ENCODE results near the gene TRPC4AP. TPM values are rescaled to one million over a fixed set of nuclear protein-coding genes. Genes with fewer than 3 reads are reported as not detected.

TRPC4AP gene
- total and polyA plus RNA-seq, 12 donors, result 33.8 to 87.2 (median 78.1) TPM

GRCh38 chr20:35049776-35050352 is 42.7 kb downstream of the TRPC4AP start:
- Histone ChIP-seq H3K9me3 (replicated peaks in 1 of 3) (no peaks in the 10 kb centered on the region), H3K27ac (peak overlapping the region in 3 of 5 donors; percentile 0 to 44 (median 24)), H3K27me3 (no peaks in the 10 kb centered on the region), H3K36me3 (replicated peaks in 1 of 2) (peaks cover 0 to 41% of the 10 kb centered on the region in 2 donors), H3K4me3 (no peak overlapping the region), H3K4me1 (replicated peaks in 1 of 2) (peaks cover 0 to 10% of the 10 kb centered on the region in 2 donors)
- WGBS, 4 donors, result 47 to 58% (median 51%) methylated on average over 5 of the region's 5 CpGs
- intact Hi-C loops (cut with DNase I), result no loop called here
- TF ChIP-seq CTCF (IDR thresholded peaks at IDR 0.05) (no peak), POLR2A (IDR thresholded peaks at IDR 0.05) (no peak)
- DNase-seq, result peak in 2 of 7 donors; percentile 12 to 15

GRCh38 chr20:35048739-35049138 is 43.9 kb downstream of the TRPC4AP start:
- intact Hi-C loops (cut with DNase I), result no loop called here
- H3K36me3 ChIP-seq (replicated peaks in 1 of 2), result peaks cover 0 to 43% of the 10 kb centered on the region in 2 donors
- no peak overlapping the region for H3K4me3 ChIP-seq
- H3K27me3 ChIP-seq, result no peaks in the 10 kb centered on the region
- H3K27ac ChIP-seq, result no peak overlapping the region
- no peak for DNase-seq
- no peaks in the 10 kb centered on the region for H3K9me3 ChIP-seq (replicated peaks in 1 of 3)
- peaks cover 0 to 10% of the 10 kb centered on the region in 2 donors for H3K4me1 ChIP-seq (replicated peaks in 1 of 2)
- WGBS, 4 donors, result 89 to 91% (median 90%) methylated on average over 1 of the region's 1 CpG
- TF ChIP-seq POLR2A (IDR thresholded peaks at IDR 0.05) (no peak), CTCF (IDR thresholded peaks at IDR 0.05) (no peak)

DNA sequence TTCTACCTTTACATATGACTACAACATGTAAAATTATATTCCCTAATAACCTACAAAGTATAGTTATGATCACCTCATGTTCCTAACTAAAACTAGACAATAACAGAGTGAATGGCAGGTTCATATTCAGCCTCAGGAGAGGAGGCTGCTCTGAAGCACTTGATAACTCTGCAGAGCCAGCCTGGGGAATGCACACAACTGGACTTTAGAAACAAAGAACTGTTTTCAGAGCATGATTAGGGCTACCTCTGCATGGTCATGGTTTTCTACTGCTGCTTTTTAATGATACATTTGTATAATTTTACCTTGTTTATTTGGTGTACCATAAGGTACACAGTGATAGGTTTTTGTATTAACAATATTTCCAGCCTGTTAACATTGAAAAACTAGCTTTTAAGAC is 50.3 kb downstream of the TRPC4AP start:
- H3K36me3 ChIP-seq (replicated peaks in 1 of 2), result peaks cover 0 to 49% of the 10 kb centered on the region in 2 donors
- intact Hi-C loops (cut with DNase I), result no loop called here

DNA sequence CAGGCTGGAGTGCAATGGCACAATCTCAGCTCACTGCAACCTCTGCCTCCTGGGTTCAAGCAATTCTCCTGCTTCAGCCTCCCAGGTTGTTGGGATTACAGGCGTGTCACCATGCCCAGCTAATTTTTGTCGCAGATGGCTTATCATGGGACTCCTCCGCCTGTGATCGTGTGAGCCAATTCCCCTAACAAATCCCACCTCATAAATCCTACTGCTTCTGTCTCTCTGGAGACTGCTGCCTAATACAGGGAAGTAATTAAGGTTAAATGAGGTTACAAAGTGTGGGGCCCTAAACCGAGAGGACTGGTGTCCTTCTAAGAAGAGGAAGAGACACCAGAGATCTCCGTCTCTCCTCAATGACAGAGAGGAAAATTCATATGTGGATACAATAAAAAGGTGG is 52.0 kb downstream of the TRPC4AP start:
- intact Hi-C loops (cut with DNase I), result no loop called here

More for the DNA sequence above, 50.3 kb downstream of the TRPC4AP start:
- Histone ChIP-seq H3K27ac (no peak overlapping the region), H3K4me1 (replicated peaks in 1 of 2) (no peaks in the 10 kb centered on the region), H3K9me3 (replicated peaks in 1 of 3) (no peaks in the 10 kb centered on the region), H3K27me3 (no peaks in the 10 kb centered on the region), H3K4me3 (no peak overlapping the region)
- no peak for DNase-seq
- TF ChIP-seq POLR2A (IDR thresholded peaks at IDR 0.05), result no peak
- no peak for TF ChIP-seq CTCF (IDR thresholded peaks at IDR 0.05)

More for the DNA sequence above, 52.0 kb downstream of the TRPC4AP start:
- H3K9me3 ChIP-seq (replicated peaks in 1 of 3), result no peaks in the 10 kb centered on the region
- WGBS, 4 donors, result 91 to 94% (median 93%) methylated on average over 6 of the region's 6 CpGs
- H3K4me1 ChIP-seq (replicated peaks in 1 of 2), result no peaks in the 10 kb centered on the region
- peaks cover 0 to 39% of the 10 kb centered on the region in 2 donors for H3K36me3 ChIP-seq (replicated peaks in 1 of 2)
- no peak for TF ChIP-seq POLR2A (IDR thresholded peaks at IDR 0.05)
- TF ChIP-seq CTCF (IDR thresholded peaks at IDR 0.05), result no peak
- H3K4me3 ChIP-seq, result no peak overlapping the region
- DNase-seq, result no peak
- no peaks in the 10 kb centered on the region for H3K27me3 ChIP-seq
- no peak overlapping the region for H3K27ac ChIP-seq
